Panc1 (cell line): ENCODE results near the gene AKAP11. TPM values are rescaled to one million over a fixed set of nuclear protein-coding genes. Genes with fewer than 3 reads are reported as not detected.

ENCODE experiments used
- ATAC-seq: fragments of 200-7000 bp; cut with Tn5 transposase; 2 replicates; pipeline ENCODE4 v1.9.1; 2020; ENCODE audit warnings: mild to moderate bottlenecking, moderate library complexity
- BruUV-seq: library from RNA; stranded (reverse); fragments of 400-500 nt; replicated peaks from 2 replicates; lab custom pipeline; 2021; lab: Mats Ljungman, UMichigan
- CTCF ChIA-PET: fragments of 300-600 bp; sonication (Branson Sonifier 250); formaldehyde crosslinking; loops from one replicate; lab custom pipeline; 2022; ENCODE audit warnings: antibody characterized with exemption; lab: Charles Lee
- POLR2A ChIA-PET: fragments of 300-600 bp; sonication (Branson Sonifier 250); formaldehyde crosslinking; loops from one replicate; lab custom pipeline; 2022; ENCODE audit warnings: antibody characterized with exemption; lab: Charles Lee
- DNase-seq: peaks from one replicate; pipeline ENCODE4 v3.0.0-alpha.2; 2010; ENCODE audit warnings: low read depth, low spot score
- H3K27ac ChIP-seq: 2 replicates; pipeline ENCODE4 v1.5.1; 2011; ENCODE audit warnings: mild to moderate bottlenecking, low read length, inconsistent platforms
- H3K27me3 ChIP-seq: fragments of 200-500 bp; sonication (Bioruptor generic); 2 replicates; pipeline ENCODE4 v1.6.0; 2014; ENCODE audit warnings: low read length, inconsistent platforms; ENCODE audit not compliant: control insufficient read depth, insufficient read depth
- H3K36me3 ChIP-seq: fragments of 200-500 bp; sonication (Bioruptor generic); 2 replicates; pipeline ENCODE4 v1.5.1; 2014; ENCODE audit warnings: inconsistent platforms, mild to moderate bottlenecking, low read length, moderate library complexity; ENCODE audit not compliant: control insufficient read depth, insufficient read depth
- H3K4me1 ChIP-seq: 2 replicates; pipeline ENCODE4 v1.5.1; 2011; ENCODE audit warnings: inconsistent platforms, mild to moderate bottlenecking, low read length, moderate library complexity; ENCODE audit not compliant: control insufficient read depth, insufficient read depth
- H3K4me3 ChIP-seq, 2 experiments: 2 replicates each; pipeline ENCODE4 v1.5.1; 2011 to 2012; ENCODE audit warnings: low read depth in 2 of 2, low read length in 2 of 2, mild to moderate bottlenecking in 2 of 2, inconsistent platforms in 1 of 2, moderate library complexity in 1 of 2
- H3K9me3 ChIP-seq: fragments of 200-500 bp; sonication (Bioruptor generic); 2 replicates; pipeline ENCODE4 v1.5.1; 2014; ENCODE audit warnings: low read depth, mild to moderate bottlenecking, inconsistent platforms, low read length, moderate library complexity; ENCODE audit not compliant: control insufficient read depth, insufficient read depth
- CTCF ChIP-seq: fragments of 450-650 bp; IDR thresholded peaks from 2 replicates; pipeline ENCODE4 v1.5.1; 2017; ENCODE audit warnings: mild to moderate bottlenecking
- POLR2AphosphoS5 ChIP-seq: IDR thresholded peaks from 2 replicates; pipeline ENCODE4 v1.6.1; 2012; ENCODE audit warnings: mild to moderate bottlenecking, low read depth, low read length, moderate library complexity
- REST ChIP-seq, 2 experiments: IDR thresholded peaks; 2 replicates each; pipeline ENCODE4 v1.6.1; 2011 to 2012; ENCODE audit warnings: low read depth in 2 of 2, control low read depth in 1 of 2, low read length in 1 of 2, mild to moderate bottlenecking in 1 of 2, moderate library complexity in 1 of 2; ENCODE audit not compliant: insufficient read depth in 1 of 2
- SIN3A ChIP-seq: IDR thresholded peaks from 2 replicates; pipeline ENCODE4 v1.6.1; 2012; ENCODE audit warnings: low read depth, mild to moderate bottlenecking, low read length, moderate library complexity, borderline replicate concordance; ENCODE audit not compliant: insufficient read depth
- TCF7L2 ChIP-seq: IDR thresholded peaks from 2 replicates; pipeline ENCODE4 v1.6.1; 2011; ENCODE audit warnings: mild to moderate bottlenecking, low read depth, low read length, inconsistent platforms
- in situ Hi-C: cut with HindIII; loops from 2 replicates; pipeline ENCODE4 v1.10.0; 2016; ENCODE audit warnings: low sequenced_read_pairs, low pct_unique_long_range_greater_than_20kb
- intact Hi-C: fragments of 100-400 bp; cut with micrococcal nuclease; formaldehyde crosslinking; loops from one replicate; pipeline ENCODE4 v1.10.0; 2022; ENCODE audit not compliant: unreplicated experiment
- total RNA-seq: library from RNA; stranded (reverse); gene quantifications from one replicate; pipeline ENCODE4 v1.2.1, GENCODE V29; 2021; ENCODE audit not compliant: unreplicated experiment

The AKAP11 gene
- total RNA-seq, 1 experiment from 2014 or later: 17.8 TPM

GRCh38 chr13:42354241-42355091 is 82.5 kb downstream of the AKAP11 start:
- BruUV-seq: no TSS peak
- H3K27ac ChIP-seq: no peak overlapping the region
- no peak for DNase-seq
- POLR2A ChIA-PET: no interaction called here
- H3K4me1 ChIP-seq: no peaks in the 10 kb centered on the region
- CTCF ChIA-PET: no interaction called here
- ATAC-seq: no peak
- no peaks in the 10 kb centered on the region for H3K36me3 ChIP-seq
- no peaks in the 10 kb centered on the region for H3K9me3 ChIP-seq
- in situ Hi-C loops (no loop called here), intact Hi-C loops (no loop called here)
- TF ChIP-seq SIN3A (no peak), CTCF (no peak), TCF7L2 (no peak), POLR2AphosphoS5 (no peak)
- H3K4me3 ChIP-seq: no peak overlapping the region
- H3K27me3 ChIP-seq: no peaks in the 10 kb centered on the region

- no peak for DNase-seq
- ChIA-PET POLR2A (no interaction called here), CTCF (no interaction called here)
- no peak overlapping the region for H3K4me3 ChIP-seq
- in situ Hi-C loops: no loop called here
- intact Hi-C loops: no loop called here
- H3K36me3 ChIP-seq: no peaks in the 10 kb centered on the region
- no peak for TF ChIP-seq REST (IDR thresholded peaks at IDR 0.05; ENCODE audit: insufficient read depth in 1 of 2, low read depth in 2 of 2, low read length in 1 of 2)
- no peak for TF ChIP-seq CTCF
- no peak for TF ChIP-seq POLR2AphosphoS5
- no peak for TF ChIP-seq TCF7L2
- TF ChIP-seq SIN3A: no peak
- BruUV-seq: no TSS peak
- no peaks in the 10 kb centered on the region for H3K27me3 ChIP-seq
- H3K4me1 ChIP-seq: no peaks in the 10 kb centered on the region
- H3K27ac ChIP-seq: no peak overlapping the region
- no peaks in the 10 kb centered on the region for H3K9me3 ChIP-seq
- ATAC-seq: no peak
These were observed 83.1 kb downstream of the AKAP11 start for GRCh38 chr13:42355092-42355485.
